Subcutaneous abdominal adipose tissue (tissue), 5 donors: ENCODE results near the gene AMER1.

ENCODE experiments used
- H3K27ac ChIP-seq: one replicate; pipeline ENCODE4 v1.7.0; 2013; ENCODE audit warnings: low read depth, mild to moderate bottlenecking, inconsistent platforms, low read length, moderate library complexity
- H3K27me3 ChIP-seq, 5 donors: one replicate each; pipeline ENCODE4 v1.7.0; 2013; ENCODE audit warnings: low read length in 5 of 5, inconsistent platforms in 1 of 5; ENCODE audit not compliant: control insufficient read depth in 5 of 5, insufficient read depth in 4 of 5
- H3K36me3 ChIP-seq, 5 donors: one replicate each; pipeline ENCODE4 v1.7.0; 2013; ENCODE audit warnings: low read length in 5 of 5; ENCODE audit not compliant: control insufficient read depth in 5 of 5, insufficient read depth in 5 of 5
- H3K4me1 ChIP-seq, 5 donors: one replicate each; pipeline ENCODE4 v1.7.0; 2013; ENCODE audit warnings: low read length in 5 of 5, mild to moderate bottlenecking in 3 of 5, moderate library complexity in 1 of 5; ENCODE audit not compliant: control insufficient read depth in 5 of 5, insufficient read depth in 5 of 5
- H3K4me3 ChIP-seq, 5 donors: one replicate each; pipeline ENCODE4 v1.7.0; 2013; ENCODE audit warnings: low read length in 5 of 5, low read depth in 1 of 5
- H3K9ac ChIP-seq, 5 donors: one replicate each; pipeline ENCODE4 v1.7.0; 2013; ENCODE audit warnings: low read length in 5 of 5, mild to moderate bottlenecking in 4 of 5, moderate library complexity in 3 of 5
- H3K9me3 ChIP-seq, 5 donors: one replicate each; pipeline ENCODE4 v1.7.0; 2013; ENCODE audit warnings: low read length in 5 of 5; ENCODE audit not compliant: control insufficient read depth in 5 of 5
- donor health status: healthy.
- donor health status: healthy.
- donor health status: healthy.
- donor health status: healthy.
- donor health status: healthy.

The AMER1 gene

GRCh38 chrX:64186974-64187761 is 18.3 kb downstream of the AMER1 start:
- H3K9ac ChIP-seq, result no peak overlapping the region
- peaks cover 0 to 8% (median 0%) of the 10 kb centered on the region in 5 donors for H3K27me3 ChIP-seq
- H3K27ac ChIP-seq, result no peak overlapping the region
- H3K36me3 ChIP-seq, result peaks cover 0 to 25% (median 15%) of the 10 kb centered on the region in 5 donors
- H3K9me3 ChIP-seq, result no peaks in the 10 kb centered on the region
- peaks cover 0 to 10% (median 0%) of the 10 kb centered on the region in 5 donors for H3K4me1 ChIP-seq
- H3K4me3 ChIP-seq, result no peak overlapping the region

GRCh38 chrX:64184396-64184795 is 21.1 kb downstream of the AMER1 start:
- no peak overlapping the region for H3K4me3 ChIP-seq
- peaks cover 0 to 10% (median 0%) of the 10 kb centered on the region in 5 donors for H3K4me1 ChIP-seq
- peaks cover 0 to 8% (median 4%) of the 10 kb centered on the region in 5 donors for H3K27me3 ChIP-seq
- no peak overlapping the region for H3K27ac ChIP-seq
- peaks cover 0 to 5% (median 0%) of the 10 kb centered on the region in 5 donors for H3K36me3 ChIP-seq
- no peaks in the 10 kb centered on the region for H3K9me3 ChIP-seq
- H3K9ac ChIP-seq, result no peak overlapping the region

- peaks cover 0 to 3% (median 0%) of the 10 kb centered on the region in 5 donors for H3K36me3 ChIP-seq
- no peak overlapping the region for H3K4me3 ChIP-seq
- no peak overlapping the region for H3K27ac ChIP-seq
- H3K9me3 ChIP-seq, result no peaks in the 10 kb centered on the region
- peaks cover 0 to 8% (median 4%) of the 10 kb centered on the region in 5 donors for H3K27me3 ChIP-seq
- H3K9ac ChIP-seq, result no peak overlapping the region
- peaks cover 0 to 5% (median 0%) of the 10 kb centered on the region in 5 donors for H3K4me1 ChIP-seq
Observed at GRCh38 chrX:64182208-64182607, 23.3 kb downstream of the AMER1 start.

- Histone ChIP-seq H3K9ac (no peak overlapping the region), H3K4me3 (no peak overlapping the region), H3K27me3 (peaks cover 0 to 4% (median 2%) of the 10 kb centered on the region in 5 donors), H3K27ac (no peak overlapping the region), H3K9me3 (no peaks in the 10 kb centered on the region), H3K4me1 (no peaks in the 10 kb centered on the region), H3K36me3 (no peaks in the 10 kb centered on the region)
Observed at GRCh38 chrX:64176876-64177275, 28.6 kb downstream of the AMER1 start.

- Histone ChIP-seq H3K27ac (no peak overlapping the region), H3K4me1 (no peaks in the 10 kb centered on the region), H3K9ac (no peak overlapping the region), H3K4me3 (no peak overlapping the region), H3K27me3 (peaks cover 0 to 4% (median 2%) of the 10 kb centered on the region in 5 donors), H3K9me3 (no peaks in the 10 kb centered on the region), H3K36me3 (no peaks in the 10 kb centered on the region)
Observed at GRCh38 chrX:64169988-64170387, 35.5 kb downstream of the AMER1 start.

- H3K27me3 ChIP-seq, result peaks cover 0 to 15% (median 3%) of the 10 kb centered on the region in 5 donors
- H3K9ac ChIP-seq, result no peak overlapping the region
- no peak overlapping the region for H3K27ac ChIP-seq
- H3K4me3 ChIP-seq, result peak overlapping the region in 1 of 5 donors; percentile 22
- no peaks in the 10 kb centered on the region for H3K4me1 ChIP-seq
- H3K9me3 ChIP-seq, result peaks cover 0 to 7% (median 4%) of the 10 kb centered on the region in 5 donors
- H3K36me3 ChIP-seq, result no peaks in the 10 kb centered on the region
Observed at GRCh38 chrX:64152857-64153256, 52.7 kb downstream of the AMER1 start.

- Histone ChIP-seq H3K4me1 (no peaks in the 10 kb centered on the region), H3K9me3 (peaks cover 0 to 7% (median 6%) of the 10 kb centered on the region in 5 donors), H3K36me3 (no peaks in the 10 kb centered on the region), H3K27me3 (peaks cover 0 to 16% (median 3%) of the 10 kb centered on the region in 5 donors), H3K9ac (no peak overlapping the region), H3K27ac (no peak overlapping the region), H3K4me3 (no peak overlapping the region)
Observed at GRCh38 chrX:64151911-64152310, 53.6 kb downstream of the AMER1 start.

GRCh38 chrX:64150775-64151174 is 54.7 kb downstream of the AMER1 start:
- Histone ChIP-seq H3K27me3 (peaks cover 0 to 16% (median 3%) of the 10 kb centered on the region in 5 donors), H3K27ac (no peak overlapping the region), H3K36me3 (no peaks in the 10 kb centered on the region), H3K9me3 (peaks cover 0 to 10% (median 3%) of the 10 kb centered on the region in 5 donors), H3K9ac (no peak overlapping the region), H3K4me3 (no peak overlapping the region), H3K4me1 (no peaks in the 10 kb centered on the region)
